ENCODE data around the gene WNT8B.
A peak's percentile ranks its signal among the peaks of the same experiment; 100 is the strongest.

Gene WNT8B

GRCh38 chr10:100462709-100463108 lies at the start of gene WNT8B:
Gene WNT8B (plus strand): TSS chr10:100463009. CDS start chr10:100463169, 160 bp downstream.
- peaks cover 1% of the 10 kb centered on the region; the same call in 1 of the 2 replicates for H3K27me3 ChIP-seq (replicated peaks; ENCODE audit: control insufficient read depth, insufficient read depth, low read length)
- TF ChIP-seq CTCF (IDR thresholded peaks at IDR 0.05; ENCODE audit: insufficient read depth, low read length, poor library complexity, severe bottlenecking) = no peak
- DNase-seq (ENCODE audit: extremely low read depth, insufficient read length) = no peak
- H3K4me3 ChIP-seq (replicated peaks; ENCODE audit: low read depth, low read length) = no peak within 1 kb of the TSS
- H3K36me3 ChIP-seq (ENCODE audit: control insufficient read depth, insufficient read depth, low read length) = no peaks in the 10 kb centered on the region

GRCh38 chr10:100413173-100413572 lies 49.6 kb upstream of the WNT8B start:
- no peak for TF ChIP-seq CTCF (IDR thresholded peaks at IDR 0.05; ENCODE audit: insufficient read depth, low read length, poor library complexity, severe bottlenecking)
- no peak for DNase-seq (ENCODE audit: extremely low read depth, insufficient read length)
- Histone ChIP-seq H3K4me3 (replicated peaks; ENCODE audit: low read depth, low read length) (no peak overlapping the region), H3K36me3 (ENCODE audit: control insufficient read depth, insufficient read depth, low read length) (no peaks in the 10 kb centered on the region), H3K27me3 (replicated peaks; ENCODE audit: control insufficient read depth, insufficient read depth, low read length) (no peaks in the 10 kb centered on the region)

GRCh38 chr10:100419911-100420449 lies 42.8 kb upstream of the WNT8B start:
- Histone ChIP-seq H3K36me3 (ENCODE audit: control insufficient read depth, insufficient read depth, low read length) (no peaks in the 10 kb centered on the region), H3K27me3 (replicated peaks; ENCODE audit: control insufficient read depth, insufficient read depth, low read length) (no peaks in the 10 kb centered on the region; the same call in 1 of the 2 replicates), H3K4me3 (replicated peaks; ENCODE audit: low read depth, low read length) (no peak overlapping the region)
- TF ChIP-seq CTCF (IDR thresholded peaks at IDR 0.05; ENCODE audit: insufficient read depth, low read length, poor library complexity, severe bottlenecking) = no peak
- DNase-seq (ENCODE audit: extremely low read depth, insufficient read length) = no peak

GRCh38 chr10:100427374-100427773 lies 35.4 kb upstream of the WNT8B start:
- no peak for DNase-seq (ENCODE audit: extremely low read depth, insufficient read length)
- Histone ChIP-seq H3K4me3 (replicated peaks; ENCODE audit: low read depth, low read length) (no peak overlapping the region), H3K27me3 (replicated peaks; ENCODE audit: control insufficient read depth, insufficient read depth, low read length) (no peaks in the 10 kb centered on the region; the same call in 1 of the 2 replicates), H3K36me3 (ENCODE audit: control insufficient read depth, insufficient read depth, low read length) (no peaks in the 10 kb centered on the region)
- TF ChIP-seq CTCF (IDR thresholded peaks at IDR 0.05; ENCODE audit: insufficient read depth, low read length, poor library complexity, severe bottlenecking) = no peak

GRCh38 chr10:100433253-100434240 lies 29.3 kb upstream of the WNT8B start:
- H3K36me3 ChIP-seq (ENCODE audit: control insufficient read depth, insufficient read depth, low read length) = no peaks in the 10 kb centered on the region
- peak; percentile 95 for TF ChIP-seq CTCF (IDR thresholded peaks at IDR 0.05; ENCODE audit: insufficient read depth, low read length, poor library complexity, severe bottlenecking)
- peak; percentile 47 for DNase-seq (ENCODE audit: extremely low read depth, insufficient read length)
- H3K4me3 ChIP-seq (replicated peaks; ENCODE audit: low read depth, low read length) = no peak overlapping the region
- H3K27me3 ChIP-seq (replicated peaks; ENCODE audit: control insufficient read depth, insufficient read depth, low read length) = no peaks in the 10 kb centered on the region
